Measurements from ENCODE around the gene VDR. TPM values are rescaled to one million over a fixed set of nuclear protein-coding genes. Genes with fewer than 3 reads are reported as not detected.
A peak's percentile ranks its signal among the peaks of the same experiment; 100 is the strongest.
"Not testable (repeated sequence)": the region's sequence is repeated elsewhere in the genome, so short reads cannot be mapped to it uniquely, and the experiment has no call there.

The VDR gene
- total and polyA plus RNA-seq, 2 experiments from 2014 or later, result not detected

DNA sequence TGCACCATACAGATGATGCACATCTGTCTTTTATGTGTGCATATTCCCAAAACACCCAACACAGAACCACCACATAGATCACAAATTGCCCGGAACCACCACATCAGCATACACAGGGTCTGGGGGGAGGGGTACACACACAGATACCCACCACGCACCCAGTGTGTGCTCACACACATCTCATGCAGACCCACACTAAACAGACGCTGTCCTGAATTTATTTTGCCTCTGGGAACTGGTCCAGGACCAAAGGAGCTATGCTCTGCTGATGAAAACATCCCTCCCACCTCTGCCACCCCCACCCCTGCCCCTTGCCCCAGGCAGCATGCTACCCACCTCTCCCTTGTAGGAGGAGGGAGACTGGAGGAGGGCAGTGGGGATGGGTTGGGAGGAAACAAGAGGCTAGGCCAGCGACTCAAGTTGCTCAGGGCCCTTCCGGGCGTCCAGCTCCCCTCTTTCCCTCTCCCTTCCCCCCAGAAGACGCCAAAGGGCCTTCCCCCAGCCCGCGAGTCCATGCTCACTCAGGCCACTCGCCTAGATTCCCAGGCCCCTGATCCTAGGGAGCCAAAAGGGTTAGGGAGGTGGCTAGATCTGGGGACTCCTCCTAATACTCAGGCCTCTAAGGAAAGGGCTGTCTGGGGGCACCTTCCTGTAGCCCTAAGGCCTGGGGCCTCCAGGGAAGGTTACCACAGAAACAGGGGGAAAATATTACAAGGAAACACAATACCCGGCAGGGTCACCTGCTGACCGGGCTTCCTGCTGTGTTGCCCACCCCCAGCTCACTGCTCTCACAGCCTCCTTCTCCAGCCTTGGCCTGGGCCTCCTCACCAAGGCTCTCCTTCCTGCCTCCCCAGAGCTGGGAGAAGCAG lies 88.2 kb downstream of the VDR start:
- no peak overlapping the region for H3K4me3 ChIP-seq
- no peak for DNase-seq (ENCODE audit: low read depth in 1 of 2, low spot score in 1 of 2)
- peak overlapping the region; percentile 94 for H3K27ac ChIP-seq
- H3K27me3 ChIP-seq, result no peaks in the 10 kb centered on the region
- TF ChIP-seq, protein P1, sequence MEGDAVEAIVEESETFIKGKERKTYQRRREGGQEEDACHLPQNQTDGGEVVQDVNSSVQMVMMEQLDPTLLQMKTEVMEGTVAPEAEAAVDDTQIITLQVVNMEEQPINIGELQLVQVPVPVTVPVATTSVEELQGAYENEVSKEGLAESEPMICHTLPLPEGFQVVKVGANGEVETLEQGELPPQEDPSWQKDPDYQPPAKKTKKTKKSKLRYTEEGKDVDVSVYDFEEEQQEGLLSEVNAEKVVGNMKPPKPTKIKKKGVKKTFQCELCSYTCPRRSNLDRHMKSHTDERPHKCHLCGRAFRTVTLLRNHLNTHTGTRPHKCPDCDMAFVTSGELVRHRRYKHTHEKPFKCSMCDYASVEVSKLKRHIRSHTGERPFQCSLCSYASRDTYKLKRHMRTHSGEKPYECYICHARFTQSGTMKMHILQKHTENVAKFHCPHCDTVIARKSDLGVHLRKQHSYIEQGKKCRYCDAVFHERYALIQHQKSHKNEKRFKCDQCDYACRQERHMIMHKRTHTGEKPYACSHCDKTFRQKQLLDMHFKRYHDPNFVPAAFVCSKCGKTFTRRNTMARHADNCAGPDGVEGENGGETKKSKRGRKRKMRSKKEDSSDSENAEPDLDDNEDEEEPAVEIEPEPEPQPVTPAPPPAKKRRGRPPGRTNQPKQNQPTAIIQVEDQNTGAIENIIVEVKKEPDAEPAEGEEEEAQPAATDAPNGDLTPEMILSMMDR (IDR thresholded peaks at IDR 0.05; ENCODE audit: low read depth, low read length), result no peak
- H3K36me3 ChIP-seq, result no peaks in the 10 kb centered on the region
- no peaks in the 10 kb centered on the region for H3K9me3 ChIP-seq (ENCODE audit: low read depth)
- peaks cover 63% of the 10 kb centered on the region for H3K4me1 ChIP-seq (ENCODE audit: low read depth)

DNA sequence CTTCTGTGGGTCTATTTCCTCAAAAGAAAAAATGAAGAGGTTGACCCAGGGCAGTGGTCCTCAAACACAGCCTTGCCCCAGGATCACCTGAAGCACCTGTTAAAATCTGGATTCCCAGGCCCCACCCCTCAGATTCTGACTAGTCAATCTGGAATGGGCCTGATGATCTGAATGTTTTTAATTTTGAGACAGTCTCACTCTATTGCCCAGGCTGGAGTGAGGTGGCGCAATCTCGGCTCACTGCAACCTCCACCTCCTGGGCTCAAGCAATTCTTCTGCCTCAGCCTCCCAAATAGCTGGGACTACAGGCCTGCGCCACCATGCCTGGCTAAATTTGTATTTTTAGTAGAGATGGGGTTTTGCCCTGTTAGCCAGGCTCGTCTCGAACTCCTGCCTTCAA lies 89.3 kb downstream of the VDR start:
- Histone ChIP-seq H3K4me1 (ENCODE audit: low read depth) (peaks cover 63% of the 10 kb centered on the region), H3K27ac (peak overlapping the region; percentile 92)
- not testable (repeated sequence) for H3K9me3 ChIP-seq (ENCODE audit: low read depth); H3K4me3 ChIP-seq; DNase-seq (ENCODE audit: low read depth in 1 of 2, low spot score in 1 of 2); H3K36me3 ChIP-seq; H3K27me3 ChIP-seq

DNA sequence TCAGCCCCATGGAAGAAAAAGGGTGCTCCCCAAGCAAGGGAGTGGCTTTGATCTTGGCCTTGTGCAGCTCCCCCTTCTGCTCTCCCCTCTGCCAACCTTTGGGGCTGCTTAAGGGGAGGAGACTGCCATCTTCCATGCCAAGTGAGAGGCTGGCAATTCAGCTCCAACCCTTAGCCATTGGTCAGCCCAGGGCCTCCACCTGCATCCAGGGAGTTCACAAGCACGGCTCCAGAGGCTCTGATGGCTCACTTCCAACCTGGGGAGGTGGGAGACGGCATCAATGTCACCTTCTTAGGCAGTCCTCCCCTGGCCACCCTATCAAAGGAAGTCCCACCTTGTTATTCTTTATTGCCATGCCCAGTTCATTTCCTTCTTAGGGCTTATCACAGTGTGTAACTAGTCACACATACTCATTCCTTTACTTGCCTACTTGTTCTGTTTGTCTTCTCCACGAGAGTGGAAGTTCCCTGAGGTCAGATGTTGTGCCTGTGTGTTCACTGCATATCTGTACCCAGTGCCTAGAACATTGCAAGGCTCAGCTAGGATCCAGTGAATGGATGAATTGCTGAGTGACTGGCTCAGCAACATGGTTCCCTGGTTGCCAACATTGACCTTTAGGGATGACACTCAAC lies 90.1 kb downstream of the VDR start:
- no peak for DNase-seq (ENCODE audit: low read depth in 1 of 2, low spot score in 1 of 2)
- TF ChIP-seq, protein P1 (IDR thresholded peaks at IDR 0.05; ENCODE audit: low read depth, low read length), result no peak
- no peaks in the 10 kb centered on the region for H3K9me3 ChIP-seq (ENCODE audit: low read depth)
- H3K36me3 ChIP-seq, result no peaks in the 10 kb centered on the region
- peak overlapping the region; percentile 92 for H3K27ac ChIP-seq
- peaks cover 68% of the 10 kb centered on the region for H3K4me1 ChIP-seq (ENCODE audit: low read depth)
- H3K4me3 ChIP-seq, result no peak overlapping the region
- H3K27me3 ChIP-seq, result no peaks in the 10 kb centered on the region

DNA sequence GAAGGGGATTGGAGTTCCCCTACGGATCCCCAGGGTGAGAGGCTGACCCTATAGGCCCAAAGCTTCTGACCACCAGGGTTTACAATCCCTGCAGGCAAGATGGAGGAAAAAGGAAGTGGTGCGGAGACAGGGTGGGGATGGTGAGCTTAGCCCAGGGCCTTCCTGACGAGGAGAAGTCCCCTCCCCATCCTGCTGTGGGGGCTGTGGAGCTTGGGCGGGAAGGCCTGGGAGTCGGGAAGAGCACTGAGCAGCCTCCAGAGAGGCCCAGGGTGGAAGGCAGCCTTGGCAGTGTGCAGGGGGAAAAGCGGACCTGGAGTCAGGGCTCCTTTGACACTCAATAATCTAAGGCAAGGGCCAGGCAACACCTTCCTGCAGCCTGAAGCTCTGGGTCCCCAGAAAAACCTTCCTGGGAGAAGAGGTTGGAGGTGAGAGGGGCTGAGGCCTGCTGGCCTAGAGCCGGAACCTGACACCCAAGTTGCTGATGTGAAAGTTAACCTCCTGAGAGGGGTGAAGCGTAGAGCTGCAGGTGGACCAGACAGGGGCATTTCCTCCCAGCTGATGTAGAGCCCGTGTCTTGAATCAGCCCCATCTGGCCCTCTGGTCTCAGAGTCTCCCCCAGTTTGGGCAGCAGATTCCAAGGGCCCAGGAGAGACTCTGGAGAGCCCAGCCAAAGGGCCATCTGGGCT lies 91.1 kb downstream of the VDR start:
- peak in 1 of 2 donors; percentile 33 for DNase-seq (ENCODE audit: low read depth in 1 of 2, low spot score in 1 of 2)
- no peaks in the 10 kb centered on the region for H3K9me3 ChIP-seq (ENCODE audit: low read depth)
- no peaks in the 10 kb centered on the region for H3K36me3 ChIP-seq
- TF ChIP-seq, protein P1 (IDR thresholded peaks at IDR 0.05; ENCODE audit: low read depth, low read length), result peak; percentile 4
- peak overlapping the region; percentile 92 for H3K27ac ChIP-seq
- H3K4me1 ChIP-seq (ENCODE audit: low read depth), result peaks cover 72% of the 10 kb centered on the region
- peak overlapping the region; percentile 15 for H3K4me3 ChIP-seq
- no peaks in the 10 kb centered on the region for H3K27me3 ChIP-seq

DNA sequence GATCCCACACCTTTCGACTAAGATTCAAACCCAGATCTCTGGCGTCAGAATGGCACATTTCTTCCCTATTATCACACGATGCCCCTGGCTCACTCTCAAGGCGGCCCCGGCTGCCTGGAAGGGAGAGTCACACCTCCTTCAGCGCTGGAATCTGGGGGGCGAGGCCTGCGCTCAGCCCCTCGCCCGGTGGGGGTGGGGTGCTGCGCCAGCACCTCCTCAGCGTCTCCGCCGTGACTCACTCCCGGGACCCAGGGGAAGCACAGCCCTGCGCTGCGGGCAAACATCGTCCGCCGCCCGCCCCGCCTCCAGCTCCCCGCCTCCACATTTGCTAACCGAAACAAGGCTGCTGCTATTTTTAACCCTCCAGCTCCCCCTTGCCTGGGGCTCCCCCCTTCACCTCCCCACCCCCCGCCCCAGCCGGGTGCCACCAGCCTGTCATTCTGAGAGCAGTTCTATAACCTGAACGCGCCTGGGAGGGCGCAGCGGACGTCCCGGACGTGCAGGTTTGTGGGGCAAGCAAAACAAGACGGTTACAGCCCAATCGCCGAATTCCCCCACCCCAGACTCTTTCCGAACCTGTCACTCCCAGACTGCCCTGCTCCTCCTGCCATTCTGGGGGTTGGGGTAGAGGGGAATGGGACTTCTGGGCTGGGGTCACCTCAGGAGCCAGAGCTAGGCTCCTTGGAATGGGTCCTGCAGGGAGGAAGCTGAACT lies 91.8 kb downstream of the VDR start:
- H3K27ac ChIP-seq, result peak overlapping the region; percentile 92
- H3K27me3 ChIP-seq, result no peaks in the 10 kb centered on the region
- TF ChIP-seq, protein P1 (IDR thresholded peaks at IDR 0.05; ENCODE audit: low read depth, low read length), result no peak
- DNase-seq (ENCODE audit: low read depth in 1 of 2, low spot score in 1 of 2), result peak; percentile 91 to 94
- H3K4me1 ChIP-seq (ENCODE audit: low read depth), result peaks cover 74% of the 10 kb centered on the region
- no peaks in the 10 kb centered on the region for H3K36me3 ChIP-seq
- H3K4me3 ChIP-seq, result peak overlapping the region; percentile 15
- H3K9me3 ChIP-seq (ENCODE audit: low read depth), result no peaks in the 10 kb centered on the region
